H9 (cell line): Measurements from ENCODE around the gene FFAR3. TPM values are rescaled to one million over a fixed set of nuclear protein-coding genes. Genes with fewer than 3 reads are reported as not detected.

Experiments used
- DNase-seq: peaks from one replicate; pipeline ENCODE4 v3.0.0-alpha.2; 2017
- H2AFZ ChIP-seq: one replicate; pipeline ENCODE4 v1.6.1; 2013; ENCODE audit warnings: mild to moderate bottlenecking, low read length, control low read depth, moderate library complexity
- H2AK5ac ChIP-seq: 2 replicates; pipeline ENCODE4 v1.6.1; 2013; ENCODE audit warnings: low read length, control low read depth, mixed read lengths; ENCODE audit not compliant: insufficient read length
- H2BK120ac ChIP-seq: one replicate; pipeline ENCODE4 v1.6.1; 2013; ENCODE audit warnings: low read depth, mild to moderate bottlenecking, low read length, control low read depth, inconsistent platforms; ENCODE audit not compliant: poor library complexity, severe bottlenecking
- H2BK12ac ChIP-seq: 2 replicates; pipeline ENCODE4 v1.6.1; 2013; ENCODE audit warnings: low read length, control low read depth, mixed read lengths, low read depth; ENCODE audit not compliant: insufficient read length
- H2BK15ac ChIP-seq: 2 replicates; pipeline ENCODE4 v1.6.1; 2013; ENCODE audit warnings: low read depth, low read length, control low read depth
- H2BK20ac ChIP-seq: one replicate; pipeline ENCODE4 v1.6.1; 2013; ENCODE audit warnings: low read depth, mild to moderate bottlenecking, low read length, control low read depth, inconsistent platforms; ENCODE audit not compliant: poor library complexity, severe bottlenecking
- H2BK5ac ChIP-seq: 2 replicates; pipeline ENCODE4 v1.6.1; 2013; ENCODE audit warnings: low read length, control low read depth, mixed read lengths; ENCODE audit not compliant: insufficient read length
- H3K14ac ChIP-seq: 2 replicates; pipeline ENCODE4 v1.6.1; 2013; ENCODE audit warnings: low read length, control low read depth; ENCODE audit not compliant: insufficient read depth
- H3K18ac ChIP-seq: 2 replicates; pipeline ENCODE4 v1.6.1; 2013; ENCODE audit warnings: low read depth, mild to moderate bottlenecking, mixed read lengths, low read length, control low read depth; ENCODE audit not compliant: insufficient read length
- H3K23ac ChIP-seq: 2 replicates; pipeline ENCODE4 v1.6.1; 2013; ENCODE audit warnings: low read length, control low read depth, mixed read lengths, low read depth; ENCODE audit not compliant: insufficient read length
- H3K23me2 ChIP-seq: 2 replicates; pipeline ENCODE4 v1.6.1; 2013; ENCODE audit warnings: low read depth, mild to moderate bottlenecking, mixed read lengths, low read length, control low read depth; ENCODE audit not compliant: insufficient read length, poor library complexity, severe bottlenecking
- H3K27ac ChIP-seq: 2 replicates; pipeline ENCODE4 v1.5.1; 2013; ENCODE audit warnings: low read length, control low read depth, mixed read lengths, low read depth; ENCODE audit not compliant: insufficient read length
- H3K27me3 ChIP-seq: 2 replicates; pipeline ENCODE4 v1.6.1; 2013; ENCODE audit warnings: low read length, control low read depth, inconsistent platforms; ENCODE audit not compliant: insufficient read depth
- H3K4ac ChIP-seq: 2 replicates; pipeline ENCODE4 v1.6.1; 2013; ENCODE audit warnings: low read depth, mild to moderate bottlenecking, control low read depth, inconsistent platforms, low read length, moderate library complexity
- H3K4me1 ChIP-seq: 2 replicates; pipeline ENCODE4 v1.6.1; 2013; ENCODE audit warnings: low read length, control low read depth, inconsistent platforms; ENCODE audit not compliant: insufficient read depth
- H3K4me2 ChIP-seq: 2 replicates; pipeline ENCODE4 v1.6.1; 2013; ENCODE audit warnings: low read length, control low read depth, mixed read lengths; ENCODE audit not compliant: insufficient read length, insufficient read depth
- H3K56ac ChIP-seq: 2 replicates; pipeline ENCODE4 v1.6.1; 2013; ENCODE audit warnings: low read depth, mild to moderate bottlenecking, mixed read lengths, low read length, control low read depth; ENCODE audit not compliant: insufficient read length
- H3K79me1 ChIP-seq: 2 replicates; pipeline ENCODE4 v1.6.1; 2013; ENCODE audit warnings: low read depth, mild to moderate bottlenecking, moderate library complexity, low read length, control low read depth, inconsistent platforms; ENCODE audit not compliant: insufficient read depth, poor library complexity, severe bottlenecking
- H3K79me2 ChIP-seq: 2 replicates; pipeline ENCODE4 v1.6.1; 2013; ENCODE audit warnings: low read length, control low read depth, inconsistent platforms; ENCODE audit not compliant: insufficient read depth
- H3K9ac ChIP-seq: 2 replicates; pipeline ENCODE4 v1.6.1; 2013; ENCODE audit warnings: low read length, control low read depth, mixed read lengths; ENCODE audit not compliant: insufficient read length; ENCODE audit errors: extremely low read depth
- H3K9me3 ChIP-seq: one replicate; pipeline ENCODE4 v1.6.1; 2013; ENCODE audit warnings: low read depth, low read length, inconsistent platforms; ENCODE audit not compliant: control insufficient read depth
- H3T11ph ChIP-seq: one replicate; pipeline ENCODE4 v1.6.1; 2013; ENCODE audit warnings: mild to moderate bottlenecking, low read length, control low read depth, inconsistent platforms
- H4K20me1 ChIP-seq: one replicate; pipeline ENCODE4 v1.6.1; 2013; ENCODE audit not compliant: control insufficient read depth, insufficient read length, insufficient read depth
- H4K5ac ChIP-seq: 2 replicates; pipeline ENCODE4 v1.6.1; 2013; ENCODE audit warnings: low read depth, mild to moderate bottlenecking, mixed read lengths, low read length, control low read depth; ENCODE audit not compliant: insufficient read length
- H4K8ac ChIP-seq: replicated peaks from 2 replicates; pipeline ENCODE4 v1.6.1; 2013; ENCODE audit warnings: low read length, control low read depth, mixed read lengths, low read depth; ENCODE audit not compliant: insufficient read length
- H4K91ac ChIP-seq: 2 replicates; pipeline ENCODE4 v1.6.1; 2013; ENCODE audit warnings: low read depth, mild to moderate bottlenecking, moderate library complexity, mixed read lengths, low read length, control low read depth; ENCODE audit not compliant: insufficient read length
- H3K27ac Mint-ChIP-seq, 3 experiments: 2 replicates in 2 of 3; 3 replicates in 1 of 3; pipeline ENCODE4 v1.8.0; 2020 to 2021; ENCODE audit warnings: mixed read lengths in 3 of 3, mild to moderate bottlenecking in 1 of 3, moderate library complexity in 1 of 3
- H3K27me3 Mint-ChIP-seq: 2 replicates; pipeline ENCODE4 v1.8.0; 2021; ENCODE audit warnings: low read depth, mild to moderate bottlenecking, moderate library complexity, mixed read lengths
- H3K36me3 Mint-ChIP-seq, 3 experiments: 2 replicates in 2 of 3; 3 replicates in 1 of 3; pipeline ENCODE4 v1.8.0; 2020 to 2021; ENCODE audit warnings: low read depth in 3 of 3, mixed read lengths in 3 of 3; ENCODE audit not compliant: insufficient read depth in 1 of 3
- H3K4me1 Mint-ChIP-seq, 2 experiments: 2 replicates each; pipeline ENCODE4 v1.8.0; 2020; ENCODE audit warnings: mixed read lengths in 2 of 2
- H3K4me3 Mint-ChIP-seq, 2 experiments: 2 replicates in 1 of 2; 3 replicates in 1 of 2; pipeline ENCODE4 v1.8.0; 2020 to 2021; ENCODE audit warnings: mild to moderate bottlenecking in 2 of 2, mixed read lengths in 2 of 2, moderate library complexity in 1 of 2
- H3K9me3 Mint-ChIP-seq, 2 experiments: 2 replicates in 1 of 2; 3 replicates in 1 of 2; pipeline ENCODE4 v1.8.0; 2020; ENCODE audit warnings: mild to moderate bottlenecking in 2 of 2, mixed read lengths in 2 of 2, moderate library complexity in 1 of 2
- WGBS: extraction: QIAGEN DNeasy Blood & Tissue Kit; methylation state at CpG from one replicate; pipeline ENCODE4 v1.1.7; 2013; ENCODE audit warnings: missing lambda C conversion rate, low lambda C conversion rate, mixed read lengths; ENCODE audit not compliant: insufficient read length; ENCODE audit errors: extremely low coverage; 5-methylcytosine and 5-hydroxymethylcytosine counted together
- total RNA-seq: library from RNA; stranded (reverse); gene quantifications from 2 replicates; pipeline ENCODE4 v1.2.1, GENCODE V29; 2021
- TF ChIP-seq, protein P1 (sequence below): fragments of 200-600 bp; sonication (generic); conservative IDR thresholded peaks from 3 replicates; pipeline ENCODE4 v1.8.0; 2021; ENCODE audit warnings: antibody characterized with exemption, mild to moderate bottlenecking

Gene FFAR3
- total RNA-seq, 1 experiment from 2014 or later = not detected

DNA sequence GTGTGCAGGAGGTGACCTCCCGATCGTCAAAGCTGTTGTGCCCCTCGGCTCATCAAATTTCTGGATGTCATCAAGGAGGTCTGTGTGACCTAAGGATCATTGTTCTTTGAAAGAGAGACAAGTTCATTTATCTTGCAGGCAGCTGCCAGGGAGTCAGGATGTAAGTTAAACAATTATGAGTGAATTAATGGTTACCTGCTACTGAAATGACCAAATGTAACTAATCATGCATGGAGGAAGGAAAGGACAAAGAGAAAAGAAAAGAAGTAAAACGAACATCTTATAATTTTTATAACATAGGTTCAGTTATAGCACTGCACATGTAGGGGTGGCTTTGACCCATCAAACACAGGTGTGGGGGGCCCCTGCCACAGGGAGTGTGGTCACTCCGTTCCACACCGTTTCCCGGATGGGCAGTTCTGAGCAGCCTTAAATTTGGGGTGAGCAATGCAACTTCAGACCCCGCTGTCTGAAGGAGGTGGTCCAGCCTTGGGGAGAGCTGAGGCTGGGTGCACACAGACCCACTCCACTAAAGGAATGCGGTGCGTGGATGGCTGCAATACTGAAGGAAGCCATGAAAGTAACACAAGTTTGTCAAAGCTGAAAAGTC, 24.0 kb upstream of the FFAR3 start:
- no peak overlapping the region for H3K23ac ChIP-seq
- no peak overlapping the region for H3K18ac ChIP-seq
- H2AK5ac ChIP-seq = no peak overlapping the region
- H3K4me3 Mint-ChIP-seq = no peak overlapping the region
- H3K27ac ChIP-seq = no peak overlapping the region
- no peak overlapping the region for H2BK120ac ChIP-seq
- no peaks in the 10 kb centered on the region for H3K9me3 ChIP-seq
- TF ChIP-seq, protein P1, sequence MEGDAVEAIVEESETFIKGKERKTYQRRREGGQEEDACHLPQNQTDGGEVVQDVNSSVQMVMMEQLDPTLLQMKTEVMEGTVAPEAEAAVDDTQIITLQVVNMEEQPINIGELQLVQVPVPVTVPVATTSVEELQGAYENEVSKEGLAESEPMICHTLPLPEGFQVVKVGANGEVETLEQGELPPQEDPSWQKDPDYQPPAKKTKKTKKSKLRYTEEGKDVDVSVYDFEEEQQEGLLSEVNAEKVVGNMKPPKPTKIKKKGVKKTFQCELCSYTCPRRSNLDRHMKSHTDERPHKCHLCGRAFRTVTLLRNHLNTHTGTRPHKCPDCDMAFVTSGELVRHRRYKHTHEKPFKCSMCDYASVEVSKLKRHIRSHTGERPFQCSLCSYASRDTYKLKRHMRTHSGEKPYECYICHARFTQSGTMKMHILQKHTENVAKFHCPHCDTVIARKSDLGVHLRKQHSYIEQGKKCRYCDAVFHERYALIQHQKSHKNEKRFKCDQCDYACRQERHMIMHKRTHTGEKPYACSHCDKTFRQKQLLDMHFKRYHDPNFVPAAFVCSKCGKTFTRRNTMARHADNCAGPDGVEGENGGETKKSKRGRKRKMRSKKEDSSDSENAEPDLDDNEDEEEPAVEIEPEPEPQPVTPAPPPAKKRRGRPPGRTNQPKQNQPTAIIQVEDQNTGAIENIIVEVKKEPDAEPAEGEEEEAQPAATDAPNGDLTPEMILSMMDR = no peak
- H3K56ac ChIP-seq = no peak overlapping the region
- H4K5ac ChIP-seq = no peak overlapping the region
- H3K27me3 ChIP-seq = no peaks in the 10 kb centered on the region
- H3K79me2 ChIP-seq = no peaks in the 10 kb centered on the region
- H3K36me3 Mint-ChIP-seq = no peaks in the 10 kb centered on the region
- peaks cover 4% of the 10 kb centered on the region in 2 experiments; a peak in 3 of 4 replicates for H3K4me1 Mint-ChIP-seq
- WGBS = no CpG with 5 or more reads among the region's 10 CpGs
- H2BK15ac ChIP-seq = no peak overlapping the region
- no peaks in the 10 kb centered on the region for H3K9me3 Mint-ChIP-seq
- H4K8ac ChIP-seq = no peak overlapping the region
- no peak overlapping the region for H3K4me2 ChIP-seq
- H3T11ph ChIP-seq = no peak overlapping the region
- no peak overlapping the region for H3K27ac Mint-ChIP-seq
- H4K91ac ChIP-seq = no peak overlapping the region
- H3K79me1 ChIP-seq = no peaks in the 10 kb centered on the region
- no peak overlapping the region for H2AFZ ChIP-seq
- H2BK5ac ChIP-seq = no peak overlapping the region
- H3K14ac ChIP-seq = no peak overlapping the region
- H4K20me1 ChIP-seq = no peaks in the 10 kb centered on the region
- H3K27me3 Mint-ChIP-seq = peaks cover 5% of the 10 kb centered on the region
- no peak for DNase-seq
- peaks cover 3% of the 10 kb centered on the region; the same call in 1 of the 2 replicates for H3K4me1 ChIP-seq
- H3K4ac ChIP-seq = no peak overlapping the region
- H2BK12ac ChIP-seq = no peak overlapping the region
- H3K9ac ChIP-seq = no peak overlapping the region
- H2BK20ac ChIP-seq = no peak overlapping the region
- H3K23me2 ChIP-seq = no peaks in the 10 kb centered on the region
